Hypothalamus (tissue), 51 donors: Measurements from ENCODE around the gene ITSN2.
"Not testable (repeated sequence)": the region's sequence is repeated elsewhere in the genome, so short reads cannot be mapped to it uniquely, and the experiment has no call there.

Experiments
- DNase-seq, 51 donors: peaks; one replicate each; lab custom pipeline; 2025; lab: John Stamatoyannopoulos, UW

The ITSN2 gene

DNA sequence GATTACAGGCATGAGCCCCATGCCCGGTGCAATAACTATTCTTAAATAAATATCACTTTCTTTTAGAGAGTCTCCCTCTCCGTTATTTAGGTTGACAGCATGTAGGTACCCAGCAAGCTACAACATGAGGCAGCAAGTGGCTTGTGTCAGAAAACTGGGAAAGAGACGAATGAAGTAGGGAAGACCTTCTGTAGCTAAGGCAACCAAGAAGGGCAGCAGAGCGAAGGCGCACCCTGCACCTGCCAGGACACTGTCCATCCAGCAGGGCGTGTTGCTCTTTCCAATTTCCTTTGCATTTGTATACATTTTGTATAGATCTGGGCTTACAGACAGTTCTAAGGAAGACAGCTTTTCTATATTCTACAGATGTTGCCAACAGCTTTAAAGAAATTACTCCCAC lies 137.4 kb downstream of the ITSN2 start:
- DNase-seq: no peak

DNA sequence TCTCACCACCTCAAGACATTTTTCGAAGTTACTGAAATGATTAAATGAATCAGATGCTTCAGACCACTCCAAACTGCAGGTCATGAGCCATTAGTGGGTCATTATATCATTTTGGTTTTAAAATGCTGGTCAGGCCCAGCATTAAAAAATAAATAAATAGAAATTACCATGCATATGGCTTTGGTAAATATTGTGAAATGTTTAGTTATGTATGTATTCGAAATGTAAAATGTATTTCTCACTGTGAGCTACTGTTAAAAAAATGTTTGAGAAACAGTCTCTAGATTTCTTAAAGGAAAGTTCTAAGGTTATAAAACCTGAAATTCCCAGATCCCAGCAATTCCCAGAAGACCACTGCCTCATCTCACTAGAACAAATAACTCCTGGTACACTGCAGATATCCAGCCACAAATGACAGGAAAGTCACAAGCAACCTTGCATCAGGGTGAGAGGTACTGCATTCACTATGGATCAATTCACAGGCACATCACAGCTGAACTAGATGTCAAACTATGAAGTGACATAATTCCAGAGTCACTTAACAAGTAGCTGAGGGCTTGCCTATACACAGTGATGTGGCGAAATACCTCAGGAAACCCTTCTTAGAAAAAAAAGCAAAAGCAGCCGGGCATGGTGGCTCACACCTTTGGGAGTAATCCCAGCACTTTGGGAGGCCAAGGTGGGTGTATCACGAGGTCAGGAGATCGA lies 138.8 kb downstream of the ITSN2 start:
- DNase-seq: no peak

DNA sequence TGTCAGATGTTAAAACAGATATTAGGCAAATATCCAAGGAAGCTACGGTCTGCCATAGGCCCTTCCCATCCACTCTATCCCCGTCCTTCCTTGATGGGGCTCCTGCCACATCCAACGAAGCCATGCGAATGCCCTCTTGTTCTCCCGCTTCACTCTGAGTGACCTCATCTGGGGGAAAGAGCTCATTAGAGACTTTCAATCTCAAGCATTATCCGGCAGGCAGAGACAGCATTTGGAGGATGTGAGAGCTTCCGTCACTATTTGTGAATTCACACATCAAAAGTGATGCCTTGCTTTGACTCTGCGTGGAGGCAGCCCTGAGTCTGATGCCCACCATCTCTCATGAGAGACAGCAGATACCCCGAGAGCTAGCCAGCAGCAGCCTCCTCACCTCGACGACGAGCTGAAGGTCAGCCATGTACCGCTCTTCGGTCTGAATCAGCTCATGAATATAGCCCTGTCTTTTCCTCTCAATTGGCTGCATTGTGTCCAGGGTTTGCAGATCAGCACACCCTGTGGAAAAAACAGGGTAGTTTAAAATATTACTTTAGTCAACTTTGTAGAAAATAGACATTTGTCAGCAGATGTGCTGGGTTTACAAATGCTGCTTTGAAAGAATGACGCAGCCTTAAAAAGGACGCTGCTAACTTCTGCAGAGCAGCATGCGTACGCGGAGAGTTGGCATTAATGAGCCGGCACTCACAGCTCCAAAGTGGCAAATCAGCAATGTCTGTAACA lies 139.6 kb downstream of the ITSN2 start:
- peak in 9 of 51 donors; percentile 8 to 70 (median 24) for DNase-seq

DNA sequence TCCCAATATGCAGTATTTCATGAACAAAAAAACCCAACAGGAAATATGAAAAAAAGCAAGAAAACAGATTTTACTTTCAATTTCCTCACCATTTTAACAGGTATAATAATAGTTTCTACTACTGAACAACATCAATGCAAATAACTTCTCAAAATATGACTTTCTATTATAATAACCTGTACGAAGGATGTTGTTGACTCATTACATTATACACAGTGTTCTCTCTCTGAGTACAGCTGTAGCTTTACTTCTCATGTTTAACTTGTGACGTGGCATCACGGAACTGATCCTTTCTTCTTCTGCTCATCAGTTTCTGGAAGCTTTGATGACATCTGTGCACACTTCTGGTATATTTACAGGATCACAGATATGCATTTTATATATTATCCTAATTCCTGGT lies 145.5 kb downstream of the ITSN2 start:
- no peak for DNase-seq

DNA sequence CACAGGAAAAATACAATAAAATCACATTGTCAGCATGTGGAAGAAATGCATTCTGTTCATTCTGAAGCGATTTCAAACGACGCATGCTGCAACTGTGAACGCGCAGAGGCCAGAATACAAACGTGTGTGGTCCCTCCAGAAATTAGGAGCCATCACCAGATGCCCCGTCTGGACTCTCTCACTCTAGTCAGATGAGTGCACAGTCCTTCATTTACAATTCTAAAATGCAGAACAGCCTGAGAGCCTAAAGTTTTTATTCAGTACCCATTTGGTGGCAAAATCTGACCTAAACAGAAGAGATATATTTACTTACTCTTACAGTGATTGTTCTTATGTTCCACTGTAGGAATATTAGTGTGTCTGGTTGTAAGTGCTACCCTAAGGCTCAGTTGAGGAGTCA lies 148.9 kb downstream of the ITSN2 start:
- no peak for DNase-seq

DNA sequence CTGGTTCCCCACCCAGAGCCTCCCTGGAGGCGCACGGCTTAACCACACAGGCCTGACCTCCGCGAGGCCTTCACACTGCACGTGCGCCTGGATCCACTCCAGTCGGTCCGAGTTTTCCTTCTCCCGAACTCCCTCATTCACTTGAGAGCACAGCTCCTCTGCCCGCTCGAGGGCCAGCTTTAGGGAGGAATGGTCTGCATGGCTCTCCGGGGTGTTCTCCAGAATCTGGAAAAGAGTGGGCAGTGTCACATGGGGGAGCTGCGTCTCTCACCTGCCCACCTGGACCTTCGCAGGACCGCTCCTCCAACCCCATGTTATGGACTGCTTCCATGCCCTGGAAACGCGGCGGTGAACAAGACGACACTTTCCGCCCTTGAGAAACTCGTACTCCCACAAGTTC lies 149.6 kb downstream of the ITSN2 start:
- DNase-seq: no peak

DNA sequence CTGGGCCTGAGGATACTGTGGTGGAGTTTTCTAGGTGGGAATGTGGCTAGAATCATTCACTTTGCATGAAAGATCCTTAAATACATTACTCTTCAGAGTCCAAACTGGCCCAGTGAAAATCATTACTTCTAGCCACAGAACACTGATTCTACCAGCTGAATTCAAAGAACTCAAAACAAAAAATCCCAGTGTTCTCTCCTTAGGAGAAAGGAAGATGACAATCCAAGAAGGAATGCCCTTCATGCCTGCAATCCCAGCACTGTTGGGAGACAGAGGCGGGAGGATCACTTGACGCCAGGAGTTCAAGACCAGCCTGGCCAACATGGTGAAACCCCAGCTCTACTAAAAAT lies 150.3 kb downstream of the ITSN2 start:
- no peak for DNase-seq

DNA sequence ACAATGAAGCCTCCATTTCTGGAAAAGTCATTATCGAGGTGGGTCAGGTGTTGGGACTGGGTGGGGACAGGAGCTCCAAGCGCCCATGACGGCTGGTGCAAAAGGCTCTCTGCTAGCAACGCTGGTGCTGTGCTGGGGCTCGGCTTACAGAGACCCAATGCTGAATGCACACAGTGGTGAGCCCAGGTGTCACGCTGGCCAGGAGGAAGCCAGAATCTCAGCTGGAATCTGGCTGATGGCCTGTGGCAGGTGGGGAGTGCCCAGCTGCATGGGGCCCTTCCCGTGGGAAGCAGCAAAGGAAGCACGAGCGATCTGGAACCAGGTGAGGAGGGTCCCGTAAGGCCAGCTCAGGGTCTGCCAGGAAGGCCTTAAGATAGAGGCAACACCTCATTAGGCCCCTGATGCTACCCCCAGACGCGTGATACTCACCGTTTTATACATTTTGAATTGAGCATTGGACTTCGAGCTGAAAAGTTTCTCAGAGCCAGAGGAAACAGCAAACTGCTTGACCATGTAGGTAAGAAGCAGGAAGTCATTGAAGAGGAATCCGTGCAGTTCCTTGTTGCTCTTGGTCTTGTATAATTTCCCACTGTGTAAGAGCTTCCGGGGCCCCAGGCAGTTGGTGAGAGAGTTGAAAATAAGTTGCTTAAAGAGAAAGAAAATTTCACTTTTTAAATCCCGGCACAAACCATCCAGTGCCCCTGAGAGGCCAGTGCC lies 150.8 kb downstream of the ITSN2 start:
- DNase-seq: no peak

DNA sequence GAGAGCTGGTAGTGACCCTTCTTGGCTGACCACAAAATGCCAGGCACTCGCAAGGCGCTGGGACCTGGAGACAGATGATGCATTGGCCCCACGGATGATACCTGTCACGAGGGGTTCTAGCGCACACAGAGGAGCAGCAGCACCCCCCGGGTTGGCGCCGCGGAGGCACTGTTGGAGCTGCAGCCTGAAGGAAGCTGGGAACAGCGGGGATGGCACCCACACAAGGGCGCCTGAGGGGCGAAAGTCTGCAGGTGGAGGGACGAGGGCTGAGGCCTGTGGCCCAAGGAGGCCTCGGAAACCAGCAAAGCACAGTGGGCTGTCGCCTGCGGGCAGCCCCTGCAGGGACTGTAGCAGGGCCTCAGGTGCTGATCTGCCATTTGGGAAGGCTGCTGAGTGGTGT lies 151.8 kb downstream of the ITSN2 start:
- no peak for DNase-seq

DNA sequence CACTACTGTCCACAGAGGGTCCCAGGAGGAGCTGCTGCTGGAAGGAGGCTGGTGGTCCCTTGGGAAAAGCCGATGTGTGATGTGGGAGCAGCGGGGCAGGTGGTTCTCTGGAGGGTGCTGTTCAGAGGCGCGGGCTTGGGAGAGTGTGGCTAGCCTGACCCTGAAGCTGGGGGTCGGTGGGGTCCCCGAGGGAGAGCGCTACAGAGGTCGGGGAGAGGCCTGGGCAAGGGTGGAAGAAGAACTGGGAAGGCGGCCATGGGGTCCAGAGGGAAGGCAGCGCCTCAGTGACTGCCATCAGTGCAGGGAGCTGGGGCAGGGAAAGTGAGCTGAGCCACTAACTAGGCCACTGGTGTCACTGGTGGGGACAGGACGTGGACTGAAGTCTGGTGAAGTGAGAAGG lies 153.0 kb downstream of the ITSN2 start:
- DNase-seq: no peak

DNA sequence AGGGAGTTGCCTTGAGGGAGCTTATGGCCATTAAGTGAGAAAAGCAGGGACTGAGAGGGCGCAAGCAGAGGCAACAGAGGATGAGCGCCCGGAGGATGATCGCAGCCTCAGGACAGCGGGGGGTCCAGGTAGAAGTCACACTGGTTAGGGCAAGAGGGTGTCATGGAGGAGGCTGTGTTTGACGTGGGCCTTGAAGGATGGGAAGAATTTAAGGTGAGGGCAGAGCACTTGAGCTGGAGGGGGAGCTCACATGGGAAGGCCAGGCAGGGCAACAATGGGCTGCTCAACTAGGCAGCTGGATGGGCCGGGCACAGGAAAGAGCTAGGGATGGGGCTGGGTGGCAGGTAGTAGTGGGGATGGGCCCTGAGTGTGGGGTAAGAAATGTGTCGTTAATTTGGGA lies 153.6 kb downstream of the ITSN2 start:
- no peak for DNase-seq

DNA sequence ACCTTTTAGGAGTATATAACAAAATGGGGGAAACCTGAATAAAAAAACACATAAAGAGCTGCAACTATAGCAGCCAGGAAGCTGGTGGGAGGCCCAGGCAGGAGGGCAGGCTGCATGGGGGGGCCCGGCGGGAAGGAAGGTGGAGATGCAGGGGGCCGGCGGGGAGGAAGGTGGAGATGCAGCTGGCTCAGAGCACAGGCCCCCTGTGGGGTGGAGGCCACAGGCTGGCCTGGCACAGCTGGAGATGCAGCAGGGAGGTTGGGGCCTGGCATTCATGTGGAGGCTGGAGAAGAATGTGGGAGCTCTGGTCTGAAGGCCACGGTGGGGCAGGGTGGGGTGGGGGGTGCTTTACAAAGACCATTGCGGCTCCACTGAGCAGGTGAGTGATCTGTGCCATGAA lies 154.1 kb downstream of the ITSN2 start:
- no peak for DNase-seq

DNA sequence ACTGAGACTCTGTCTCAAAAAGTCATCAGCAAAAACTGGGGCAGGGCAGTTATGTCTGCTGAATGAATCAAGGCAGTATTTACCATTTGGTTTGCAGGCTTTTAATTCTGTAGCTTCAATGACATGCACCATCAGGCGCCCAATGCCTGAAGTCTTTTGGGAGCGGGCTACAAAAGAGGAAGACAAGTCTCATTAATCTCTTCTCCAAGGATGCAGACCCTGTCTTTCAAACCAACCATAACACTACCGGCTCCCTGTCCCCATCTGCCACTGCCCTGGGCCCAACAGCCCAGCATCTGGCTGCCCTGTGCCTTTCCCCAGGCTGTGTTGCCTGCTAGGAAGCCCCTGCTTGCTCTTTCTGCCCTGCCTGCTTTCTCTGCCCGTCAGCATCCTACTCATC lies 155.2 kb downstream of the ITSN2 start:
- DNase-seq: no peak

DNA sequence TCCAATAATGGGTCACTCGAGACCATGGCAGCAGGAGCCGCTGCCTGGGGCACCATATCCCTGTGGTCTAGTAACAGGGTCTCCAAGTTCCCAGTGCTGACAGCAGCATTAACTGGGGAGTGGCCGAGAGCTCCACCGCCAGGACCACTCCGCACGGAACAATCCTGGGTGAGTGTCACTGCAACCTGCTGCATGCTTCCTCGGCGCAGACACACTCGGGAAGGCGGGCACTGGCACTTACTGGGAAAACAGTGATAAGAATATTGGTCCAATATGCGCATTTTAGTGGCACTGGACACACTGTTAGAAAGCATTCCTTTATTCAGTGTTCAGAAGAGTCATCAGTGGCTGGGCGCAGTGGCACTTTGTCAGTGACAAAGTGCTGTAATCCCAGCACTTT lies 155.8 kb downstream of the ITSN2 start:
- no peak for DNase-seq

DNA sequence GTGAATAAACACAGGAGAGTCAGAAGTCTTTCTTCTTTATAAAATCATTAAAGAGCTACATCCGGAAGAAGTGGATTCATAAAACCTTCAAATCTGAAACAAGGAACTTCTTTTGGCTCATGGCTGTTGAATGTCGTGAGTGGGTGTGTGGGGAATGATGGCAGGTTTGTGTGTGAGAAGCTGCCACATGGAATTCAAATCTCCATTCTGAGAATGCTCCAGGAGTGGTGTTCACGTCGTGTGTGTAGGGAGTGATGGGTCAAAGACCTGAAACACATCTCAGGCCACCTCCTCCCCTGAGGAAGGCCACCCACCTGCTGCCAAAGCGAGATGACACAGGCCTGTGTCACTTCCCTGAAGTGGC lies 156.6 kb downstream of the ITSN2 start:
- peak in 1 of 51 donors; percentile 4 for DNase-seq

DNA sequence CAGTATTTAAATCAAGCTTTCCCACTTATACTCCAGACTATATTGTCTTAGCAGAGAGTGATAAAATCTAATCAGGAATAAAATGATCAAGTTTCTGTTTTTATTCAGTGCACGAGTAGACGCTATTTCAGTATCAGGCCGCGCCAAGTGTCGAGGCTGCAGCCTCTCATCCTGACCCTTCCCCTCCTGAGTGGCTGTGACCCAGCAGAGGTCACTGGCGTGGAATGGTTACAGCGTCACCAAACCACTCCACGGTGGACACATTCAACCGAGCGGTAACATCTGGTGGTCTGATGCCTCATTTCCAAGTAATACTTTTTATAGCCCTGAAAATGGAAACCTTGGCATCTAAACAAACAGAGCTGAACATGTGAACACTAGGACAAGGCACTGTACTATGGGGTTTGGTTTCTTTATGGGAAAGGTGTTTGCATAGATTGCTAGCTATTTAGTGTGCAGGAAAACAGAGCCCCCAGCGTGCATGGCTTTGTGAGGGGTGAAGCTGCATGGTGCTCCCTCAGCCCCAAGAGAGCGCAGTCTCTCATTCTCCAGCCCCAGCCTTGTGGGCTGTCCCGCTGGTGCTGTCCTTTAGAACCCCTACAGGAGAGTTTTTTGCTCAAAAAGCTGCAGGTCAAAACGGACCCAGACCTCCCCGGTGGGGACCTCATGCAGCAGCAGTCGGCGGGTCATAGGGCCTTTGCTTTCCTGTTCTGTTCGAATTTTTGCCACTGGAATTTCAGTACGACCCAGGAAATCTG lies 157.1 kb downstream of the ITSN2 start:
- DNase-seq: no peak

DNA sequence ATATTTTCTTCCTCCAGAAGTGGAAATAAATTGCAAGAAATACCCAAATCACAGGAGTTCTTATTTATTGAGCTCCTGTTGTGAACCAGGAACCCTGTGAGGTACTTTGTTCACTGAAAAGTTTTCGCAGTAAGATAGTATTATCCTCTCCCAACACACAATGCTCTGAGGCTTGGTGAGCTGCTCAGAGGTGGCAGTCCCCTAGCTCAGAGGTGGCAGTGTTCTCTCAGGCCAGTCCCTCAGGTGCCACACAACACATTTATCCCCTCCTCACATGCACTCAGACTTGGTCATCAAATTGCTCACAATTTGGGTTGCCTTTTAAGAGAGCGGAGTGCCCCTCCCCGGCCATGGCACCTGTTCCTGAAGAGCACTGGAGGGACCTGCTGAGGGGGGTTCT lies 159.5 kb downstream of the ITSN2 start:
- no peak for DNase-seq

DNA sequence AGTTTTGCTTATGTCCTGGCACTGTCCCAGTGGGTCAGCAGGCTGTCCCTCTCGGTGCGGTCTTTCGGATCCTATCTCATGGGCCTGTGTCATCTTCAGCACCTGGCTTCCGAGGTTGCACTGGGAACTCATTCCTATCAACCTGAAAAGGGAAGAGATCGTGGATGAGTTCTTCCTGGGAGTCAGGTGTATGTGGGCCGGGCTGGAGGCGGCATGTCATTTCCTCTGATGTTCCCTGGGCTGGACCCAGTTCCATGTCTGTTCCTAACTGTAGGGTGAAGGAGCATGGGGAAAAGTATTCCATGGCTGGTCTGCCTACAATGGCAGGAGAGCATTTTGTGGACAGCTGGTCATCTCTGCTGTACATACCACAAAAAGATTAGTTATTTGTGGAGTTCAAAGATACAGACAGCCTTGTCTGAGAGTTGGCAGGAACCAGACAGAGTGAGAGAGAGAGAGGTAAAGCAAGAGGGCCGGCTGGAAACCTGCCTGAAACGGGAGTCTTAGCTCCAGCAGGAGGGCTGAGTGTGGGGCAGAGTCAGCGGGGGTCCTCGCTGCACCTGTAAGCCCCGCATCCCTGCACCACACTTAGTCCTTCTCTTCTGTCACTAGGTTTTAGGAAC lies 160.3 kb downstream of the ITSN2 start:
- DNase-seq: no peak

DNA sequence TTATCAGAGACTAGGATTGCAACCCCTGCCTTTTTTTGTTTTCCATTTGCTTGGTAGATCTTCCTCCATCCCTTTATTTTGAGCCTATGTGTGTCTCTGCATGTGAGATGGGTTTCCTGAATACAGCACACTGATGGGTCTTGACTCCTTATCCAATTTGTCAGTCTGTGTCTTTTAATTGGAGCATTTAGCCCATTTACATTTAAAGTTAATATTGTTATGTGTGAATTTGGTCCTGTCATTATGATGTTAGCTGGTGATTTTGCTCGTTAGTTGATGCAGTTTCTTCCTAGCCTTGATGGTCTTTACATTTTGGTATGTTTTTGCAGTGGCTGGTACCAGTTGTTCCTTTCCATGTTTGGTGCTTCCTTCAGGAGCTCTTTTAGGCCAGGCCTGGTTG lies 163.1 kb downstream of the ITSN2 start:
- DNase-seq: not testable (repeated sequence)

DNA sequence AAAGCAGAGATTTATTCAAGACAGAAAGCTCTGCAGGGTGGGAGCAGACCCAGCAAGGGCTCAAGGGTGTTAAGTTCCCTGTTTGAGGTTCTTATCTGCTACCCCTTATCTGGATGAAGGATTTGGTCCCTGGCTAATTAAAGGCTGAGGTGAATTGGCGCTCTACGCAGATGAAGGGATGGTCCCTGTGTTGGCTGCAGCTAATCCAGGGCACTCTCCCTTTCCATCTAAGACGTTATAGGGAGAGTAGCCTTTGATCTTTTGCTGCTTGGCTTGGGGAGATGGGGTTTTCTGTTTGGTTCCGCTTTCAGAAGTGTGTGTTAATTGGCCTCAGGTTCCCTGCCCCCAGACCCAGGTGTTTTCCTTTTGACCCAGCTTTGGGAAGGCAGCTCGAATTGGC lies 168.5 kb downstream of the ITSN2 start:
- DNase-seq: no peak

DNA sequence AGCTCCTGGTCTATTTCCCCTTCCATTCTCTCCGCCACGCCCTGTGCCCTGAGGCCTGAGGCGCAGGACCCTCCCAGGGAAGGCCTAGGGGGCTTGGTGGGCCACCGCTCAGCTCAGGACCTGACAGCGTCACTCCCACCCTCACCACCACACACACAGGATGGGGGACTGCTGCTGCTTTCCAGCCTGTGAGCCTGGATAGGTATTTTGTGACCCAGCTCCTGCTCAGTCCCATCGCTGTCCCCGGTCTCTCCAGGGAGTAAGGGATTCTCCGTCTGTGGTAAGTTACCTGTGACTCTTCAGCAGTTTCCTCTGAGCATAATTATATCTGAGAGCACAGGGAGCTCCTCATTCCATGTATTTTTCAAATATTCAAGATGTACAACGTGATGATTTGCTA lies 169.2 kb downstream of the ITSN2 start:
- no peak for DNase-seq
